ENCODE measurements around the gene F7. TPM values are rescaled to one million over a fixed set of nuclear protein-coding genes. Genes with fewer than 3 reads are reported as not detected.

Gene F7
- polyA plus RNA-seq, 1 donor: 1.0 TPM

Other genes with a start within 250 kb of the F7 start
- 23.3 TPM for gene MCF2L, start 136.6 kb upstream of the F7 start, polyA plus RNA-seq (ENCODE audit: insufficient read length)
- 17.2 TPM for gene F10, start 17.0 kb downstream of the F7 start, polyA plus RNA-seq (ENCODE audit: insufficient read length)
- 0.17 TPM for gene PROZ, start 52.9 kb downstream of the F7 start, polyA plus RNA-seq (ENCODE audit: insufficient read length)
- gene PCID2, start 102.9 kb downstream of the F7 start, polyA plus RNA-seq (ENCODE audit: insufficient read length): 37.6 TPM
- gene CUL4A, start 103.8 kb downstream of the F7 start, polyA plus RNA-seq (ENCODE audit: insufficient read length): 72.9 TPM
- 89.0 TPM for gene LAMP1, start 191.4 kb downstream of the F7 start, polyA plus RNA-seq (ENCODE audit: insufficient read length)